Duodenal mucosa (tissue), 2 donors: Measurements from ENCODE around the gene HPCAL4.

Experiments used
- H3K27ac ChIP-seq: one replicate; pipeline ENCODE4 v1.7.0; 2013; ENCODE audit warnings: low read depth, low read length
- H3K27me3 ChIP-seq, 2 donors: one replicate each; pipeline ENCODE4 v1.7.0; 2013; ENCODE audit warnings: low read length in 2 of 2, control low read depth in 1 of 2; ENCODE audit not compliant: insufficient read depth in 2 of 2, control insufficient read depth in 1 of 2
- H3K36me3 ChIP-seq, 2 donors: one replicate each; pipeline ENCODE4 v1.7.0; 2013; ENCODE audit warnings: low read length in 2 of 2, control low read depth in 1 of 2; ENCODE audit not compliant: insufficient read depth in 2 of 2, control insufficient read depth in 1 of 2
- H3K4me1 ChIP-seq, 2 donors: one replicate each; pipeline ENCODE4 v1.7.0; 2013; ENCODE audit warnings: low read length in 2 of 2, control low read depth in 1 of 2; ENCODE audit not compliant: insufficient read depth in 2 of 2, control insufficient read depth in 1 of 2
- H3K4me3 ChIP-seq, 2 donors: one replicate each; pipeline ENCODE4 v1.7.0; 2013; ENCODE audit warnings: low read length in 2 of 2, low read depth in 1 of 2
- H3K9ac ChIP-seq, 2 donors: one replicate each; pipeline ENCODE4 v1.7.0; 2013; ENCODE audit warnings: low read length in 2 of 2, low read depth in 1 of 2
- H3K9me3 ChIP-seq, 2 donors: one replicate each; pipeline ENCODE4 v1.7.0; 2013; ENCODE audit warnings: low read length in 2 of 2, control low read depth in 1 of 2; ENCODE audit not compliant: control insufficient read depth in 1 of 2

HPCAL4 gene

GRCh38 chr1:39707506-39707905 is 16.3 kb upstream of the HPCAL4 start:
- Histone ChIP-seq H3K4me1 (peaks cover 0 to 6% of the 10 kb centered on the region in 2 donors), H3K9ac (no peak overlapping the region), H3K27ac (no peak overlapping the region), H3K9me3 (no peaks in the 10 kb centered on the region), H3K4me3 (no peak overlapping the region), H3K36me3 (no peaks in the 10 kb centered on the region), H3K27me3 (no peaks in the 10 kb centered on the region)

- Histone ChIP-seq H3K9ac (no peak overlapping the region), H3K27me3 (no peaks in the 10 kb centered on the region), H3K4me1 (peaks cover 9 to 15% of the 10 kb centered on the region in 2 donors), H3K9me3 (no peaks in the 10 kb centered on the region), H3K36me3 (no peaks in the 10 kb centered on the region), H3K27ac (no peak overlapping the region), H3K4me3 (no peak overlapping the region)
Observed at GRCh38 chr1:39704757-39705156, 13.5 kb upstream of the HPCAL4 start.

- peaks cover 0 to 9% of the 10 kb centered on the region in 2 donors for H3K27me3 ChIP-seq
- H3K27ac ChIP-seq = no peak overlapping the region
- no peaks in the 10 kb centered on the region for H3K36me3 ChIP-seq
- no peaks in the 10 kb centered on the region for H3K9me3 ChIP-seq
- peaks cover 9 to 15% of the 10 kb centered on the region in 2 donors for H3K4me1 ChIP-seq
- peak overlapping the region; percentile 50 to 59 for H3K4me3 ChIP-seq
- H3K9ac ChIP-seq = no peak overlapping the region
Observed at GRCh38 chr1:39701049-39701439, 9.8 kb upstream of the HPCAL4 start.

GRCh38 chr1:39700348-39700747 is 9.1 kb upstream of the HPCAL4 start:
- no peaks in the 10 kb centered on the region for H3K36me3 ChIP-seq
- no peak overlapping the region for H3K9ac ChIP-seq
- H3K27me3 ChIP-seq = peaks cover 0 to 9% of the 10 kb centered on the region in 2 donors
- no peaks in the 10 kb centered on the region for H3K9me3 ChIP-seq
- no peak overlapping the region for H3K4me3 ChIP-seq
- H3K4me1 ChIP-seq = peaks cover 9 to 15% of the 10 kb centered on the region in 2 donors
- no peak overlapping the region for H3K27ac ChIP-seq

GRCh38 chr1:39699419-39699818 is 8.2 kb upstream of the HPCAL4 start:
- Histone ChIP-seq H3K4me1 (peaks cover 9 to 15% of the 10 kb centered on the region in 2 donors), H3K27ac (no peak overlapping the region)

GRCh38 chr1:39698568-39698967 is 7.3 kb upstream of the HPCAL4 start:
- Histone ChIP-seq H3K4me1 (peaks cover 9 to 15% of the 10 kb centered on the region in 2 donors), H3K36me3 (no peaks in the 10 kb centered on the region)

More at GRCh38 chr1:39699419-39699818, 8.2 kb upstream of the HPCAL4 start:
- H3K9me3 ChIP-seq = no peaks in the 10 kb centered on the region
- H3K36me3 ChIP-seq = no peaks in the 10 kb centered on the region
- H3K4me3 ChIP-seq = no peak overlapping the region
- H3K9ac ChIP-seq = no peak overlapping the region
- peaks cover 8 to 14% of the 10 kb centered on the region in 2 donors for H3K27me3 ChIP-seq

GRCh38 chr1:39696448-39696847 is 5.2 kb upstream of the HPCAL4 start:
- Histone ChIP-seq H3K27ac (no peak overlapping the region), H3K9ac (no peak overlapping the region), H3K36me3 (no peaks in the 10 kb centered on the region), H3K27me3 (peaks cover 32 to 33% of the 10 kb centered on the region in 2 donors), H3K4me1 (peaks cover 17 to 19% of the 10 kb centered on the region in 2 donors), H3K9me3 (no peaks in the 10 kb centered on the region), H3K4me3 (no peak overlapping the region)

More at GRCh38 chr1:39698568-39698967, 7.3 kb upstream of the HPCAL4 start:
- Histone ChIP-seq H3K9me3 (no peaks in the 10 kb centered on the region), H3K9ac (no peak overlapping the region), H3K27ac (no peak overlapping the region), H3K27me3 (peaks cover 13 to 14% of the 10 kb centered on the region in 2 donors), H3K4me3 (no peak overlapping the region)

- H3K9ac ChIP-seq = no peak overlapping the region
- no peaks in the 10 kb centered on the region for H3K9me3 ChIP-seq
- peaks cover 42 to 45% of the 10 kb centered on the region in 2 donors for H3K27me3 ChIP-seq
- H3K4me3 ChIP-seq = no peak overlapping the region
- H3K36me3 ChIP-seq = no peaks in the 10 kb centered on the region
- peaks cover 14 to 17% of the 10 kb centered on the region in 2 donors for H3K4me1 ChIP-seq
- no peak overlapping the region for H3K27ac ChIP-seq
Observed at GRCh38 chr1:39695016-39695415, 3.8 kb upstream of the HPCAL4 start.

GRCh38 chr1:39694026-39694425 is 2.8 kb upstream of the HPCAL4 start:
- Histone ChIP-seq H3K27ac (no peak overlapping the region), H3K9ac (no peak overlapping the region), H3K9me3 (no peaks in the 10 kb centered on the region), H3K4me3 (no peak overlapping the region), H3K36me3 (no peaks in the 10 kb centered on the region), H3K4me1 (peaks cover 14 to 17% of the 10 kb centered on the region in 2 donors), H3K27me3 (peaks cover 51 to 52% of the 10 kb centered on the region in 2 donors)

GRCh38 chr1:39692152-39693074 is 1.2 kb upstream of the HPCAL4 start:
- no peaks in the 10 kb centered on the region for H3K9me3 ChIP-seq
- peaks cover 14 to 17% of the 10 kb centered on the region in 2 donors for H3K4me1 ChIP-seq
- peaks cover 61 to 64% of the 10 kb centered on the region in 2 donors for H3K27me3 ChIP-seq
- no peaks in the 10 kb centered on the region for H3K36me3 ChIP-seq
- H3K9ac ChIP-seq = no peak overlapping the region
- H3K4me3 ChIP-seq = peak overlapping the region; percentile 36 to 60
- no peak overlapping the region for H3K27ac ChIP-seq
